ENCODE data around the gene TRUB1.

Gene TRUB1

DNA sequence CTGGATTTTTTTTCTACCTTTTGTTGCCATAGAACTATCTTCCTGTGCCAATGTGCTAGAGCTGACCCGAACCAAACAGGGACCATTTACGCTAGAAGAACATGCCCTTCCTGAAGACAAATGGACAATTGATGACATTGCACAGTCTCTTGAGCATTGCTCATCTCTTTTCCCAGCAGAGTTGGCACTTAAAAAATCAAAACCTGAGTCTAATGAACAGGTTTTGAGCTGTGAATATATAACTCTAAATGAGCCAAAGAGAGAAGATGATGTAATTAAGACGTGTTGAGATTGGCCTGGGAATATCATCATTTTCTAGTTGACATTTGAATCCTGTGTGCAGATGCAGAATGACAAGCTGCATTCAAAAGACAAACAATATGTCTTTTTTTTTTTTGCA lies 37.1 kb downstream of the TRUB1 start:
- DNase-seq (ENCODE audit: low spot score): no peak

DNA sequence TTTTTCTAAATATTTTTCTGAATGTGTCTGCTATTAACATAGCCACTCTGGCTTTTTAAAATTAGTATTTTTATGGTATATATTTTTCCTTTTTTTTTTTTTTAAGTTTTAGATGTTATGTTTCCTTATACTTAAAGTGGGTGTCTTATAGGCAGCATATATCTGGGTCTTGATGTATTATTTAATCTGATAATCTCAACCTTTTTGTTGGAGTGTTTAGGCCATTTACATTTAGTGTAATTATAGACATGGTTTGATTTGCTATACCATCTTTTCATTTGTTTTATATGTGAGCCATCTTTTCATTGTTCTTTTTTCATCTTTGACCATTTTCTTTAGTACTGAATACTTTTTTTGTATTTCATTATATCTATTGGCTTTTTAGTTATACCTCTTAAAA lies 45.0 kb downstream of the TRUB1 start:
- DNase-seq (ENCODE audit: low spot score): no peak

GRCh38 chr10:114987995-114988394 lies 50.0 kb downstream of the TRUB1 start:
- no peak for DNase-seq (ENCODE audit: low spot score)

DNA sequence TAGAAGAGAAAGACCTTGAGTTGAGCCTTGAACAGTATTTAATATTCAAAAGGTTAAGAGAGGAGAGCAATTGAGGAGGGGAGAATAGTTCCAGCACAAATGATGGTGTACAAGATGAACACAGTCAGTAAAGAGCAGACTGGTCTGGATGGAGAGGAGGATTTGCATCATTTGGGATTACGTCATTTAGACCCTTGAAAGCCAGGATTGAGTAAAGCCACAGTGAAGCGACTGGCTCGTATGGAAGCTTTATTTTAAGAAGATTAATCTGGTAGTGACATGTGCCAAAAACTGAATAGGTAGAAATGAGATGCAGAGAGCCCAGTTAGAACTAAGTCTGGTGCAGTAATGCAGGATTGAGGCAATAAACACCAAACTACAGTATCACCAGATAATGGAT lies 52.6 kb downstream of the TRUB1 start:
- DNase-seq (ENCODE audit: low spot score): no peak

DNA sequence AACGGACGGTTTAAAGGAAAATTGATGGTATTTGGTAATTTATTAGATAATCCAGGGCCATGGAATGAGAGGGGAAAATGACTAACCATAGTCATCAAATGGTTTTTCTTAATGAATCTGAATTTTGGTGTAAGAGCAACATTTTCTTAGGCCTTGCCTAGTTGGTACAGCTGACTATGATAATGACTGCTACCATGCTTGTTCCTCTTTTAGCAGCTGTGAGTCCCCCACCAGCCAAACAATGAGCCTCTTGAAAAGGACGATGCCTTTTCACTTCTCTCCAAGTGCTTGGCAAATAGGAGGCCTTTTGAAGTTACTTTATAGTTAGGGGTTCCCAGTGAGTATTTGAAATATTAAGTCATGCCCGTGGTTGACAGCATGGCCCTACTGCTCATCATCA lies 53.0 kb downstream of the TRUB1 start:
- DNase-seq (ENCODE audit: low spot score): no peak

DNA sequence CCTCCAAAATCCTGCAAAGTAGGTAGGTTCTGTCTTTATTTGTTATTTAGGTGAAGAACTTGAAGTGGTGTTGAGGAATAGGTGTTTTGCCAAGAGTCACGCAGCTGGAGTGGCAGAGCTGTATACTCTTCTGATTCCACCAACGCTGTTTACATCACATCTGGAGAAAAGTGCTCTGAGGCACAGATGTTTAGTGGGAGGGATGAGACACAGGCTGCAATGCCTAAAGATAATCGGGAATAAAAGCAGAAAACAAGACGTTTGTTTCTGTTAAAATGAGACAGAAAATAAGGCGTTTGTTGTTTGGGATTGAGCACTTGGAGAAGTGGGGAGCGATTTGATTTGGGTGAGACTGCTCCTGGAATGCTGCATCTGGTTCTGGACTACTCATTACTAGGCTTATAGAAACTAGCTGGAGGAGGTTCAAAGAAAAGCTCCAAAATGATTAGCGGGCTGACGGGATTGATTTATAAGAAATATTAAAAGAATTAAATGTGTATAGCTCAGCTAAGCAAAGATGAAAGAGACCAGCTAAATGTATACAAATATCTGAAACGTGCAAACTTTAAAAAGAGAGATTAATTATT lies 54.3 kb downstream of the TRUB1 start:
- DNase-seq (ENCODE audit: low spot score): no peak

DNA sequence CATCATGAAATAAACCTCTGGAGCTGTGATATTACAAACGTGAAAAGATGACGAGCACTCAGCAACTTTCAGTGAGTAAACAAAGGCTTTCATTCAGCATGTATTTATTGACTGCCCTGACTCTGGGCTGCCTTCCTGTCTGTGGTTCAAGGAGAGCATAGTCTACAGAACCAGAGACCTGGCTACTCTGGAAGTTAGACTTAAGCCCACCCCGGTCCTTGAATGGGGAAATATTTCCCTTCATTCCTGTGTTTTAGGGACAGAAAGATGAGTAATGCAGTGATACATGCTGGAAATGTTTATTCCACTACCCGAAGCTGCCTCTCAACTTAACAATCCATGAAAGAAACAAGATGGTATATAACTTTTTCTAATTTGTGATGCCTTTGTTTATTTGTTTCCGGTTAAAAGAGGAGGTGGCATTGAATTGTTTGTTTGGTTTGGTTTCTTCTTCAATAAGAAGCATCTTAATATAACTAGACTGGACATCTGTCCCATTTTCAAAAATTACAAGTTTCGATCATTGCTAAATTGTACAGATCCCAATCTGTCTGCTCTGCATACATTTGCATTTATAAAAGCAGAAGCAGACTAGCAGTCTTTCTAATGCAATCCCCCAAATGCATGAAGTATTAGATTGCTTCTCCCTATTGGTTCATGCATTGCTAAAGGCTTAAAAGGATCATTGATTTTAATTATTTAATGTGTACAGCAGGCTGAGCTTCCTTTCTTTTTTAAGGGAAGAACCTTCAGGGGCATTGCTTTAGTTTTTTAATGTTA lies 57.7 kb downstream of the TRUB1 start:
- DNase-seq (ENCODE audit: low spot score): no peak

DNA sequence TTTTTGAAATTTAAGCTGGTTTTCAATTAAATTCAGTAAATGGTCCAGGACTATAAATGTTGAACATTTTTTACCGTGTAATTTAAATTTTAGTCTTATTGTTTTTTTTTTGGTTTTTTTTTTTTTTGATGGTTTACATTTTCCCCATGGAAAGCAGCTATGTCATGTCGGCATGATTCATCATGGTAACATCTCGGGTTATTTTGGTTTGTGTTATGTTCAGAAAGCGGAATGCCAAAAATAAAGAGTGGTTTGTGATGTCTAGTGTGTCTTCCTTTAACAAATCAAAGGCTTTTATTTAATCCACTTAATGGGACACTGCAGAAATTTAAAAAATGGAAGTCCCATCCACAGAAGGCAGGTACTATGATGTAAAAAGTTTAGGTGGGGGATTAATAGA lies 58.5 kb downstream of the TRUB1 start:
- DNase-seq (ENCODE audit: low spot score): no peak

DNA sequence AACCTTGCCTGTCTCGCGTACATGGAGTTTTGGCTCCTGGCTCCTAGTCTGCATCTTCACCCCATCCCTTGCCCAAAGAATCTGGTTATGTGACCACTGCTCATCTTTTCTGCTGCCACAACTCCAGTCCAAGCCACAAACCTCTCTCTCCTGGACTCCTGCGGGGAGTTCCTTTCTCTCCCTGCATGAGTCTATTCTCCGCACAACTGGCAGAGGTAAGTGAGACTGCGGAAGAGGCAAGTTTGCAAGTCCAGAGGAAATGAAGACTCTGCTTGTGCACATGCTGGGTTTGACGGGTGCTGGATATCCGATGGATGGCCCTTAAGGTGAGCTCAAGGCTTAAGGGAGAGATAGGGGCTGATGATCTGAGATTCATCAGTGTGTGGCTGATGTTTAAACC lies 61.0 kb downstream of the TRUB1 start:
- DNase-seq (ENCODE audit: low spot score): no peak

DNA sequence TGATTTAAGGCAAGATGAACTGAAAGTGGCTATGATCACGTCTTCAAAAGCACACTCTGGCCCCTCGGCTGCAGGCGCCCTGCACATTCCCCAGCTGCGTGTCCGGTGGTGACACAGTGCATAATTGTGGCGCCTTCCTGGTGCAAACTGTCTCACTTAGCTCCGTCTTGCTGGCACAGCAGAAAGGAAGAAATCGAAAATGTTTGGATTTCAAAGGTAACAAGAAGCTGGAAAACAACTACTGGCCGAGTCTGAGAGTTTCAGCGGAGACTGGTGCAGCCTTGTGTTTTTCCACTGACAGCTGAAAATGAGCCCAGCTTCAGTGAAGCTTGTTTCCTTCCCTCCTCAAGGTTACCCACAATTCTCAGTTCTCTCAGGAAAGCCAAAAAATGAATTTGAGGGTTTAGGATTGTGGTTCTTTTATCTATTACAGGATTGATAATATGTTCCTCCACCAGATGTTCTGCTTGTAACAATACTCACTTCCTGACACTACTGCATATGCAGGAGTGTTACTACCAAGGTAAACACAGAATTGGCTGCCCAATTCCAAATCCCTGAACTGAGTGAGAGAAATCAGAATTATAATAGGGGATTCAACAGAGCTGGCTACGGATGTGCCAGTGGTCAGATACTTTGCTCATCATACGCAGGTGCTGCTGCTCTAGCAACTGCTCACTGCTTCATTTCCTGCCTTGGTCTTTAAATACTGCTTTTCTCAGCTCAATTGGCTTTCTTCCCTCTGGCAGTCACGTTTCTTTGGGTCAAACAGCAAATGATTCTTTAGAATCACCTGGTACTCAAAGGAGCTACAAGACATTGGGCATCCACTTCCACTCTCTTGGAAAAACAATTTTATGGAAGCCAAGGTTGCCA lies 63.7 kb downstream of the TRUB1 start:
- DNase-seq (ENCODE audit: low spot score): no peak

- no peak for DNase-seq (ENCODE audit: low spot score)
Measured at GRCh38 chr10:115003396-115003795, 65.4 kb downstream of the TRUB1 start.

DNA sequence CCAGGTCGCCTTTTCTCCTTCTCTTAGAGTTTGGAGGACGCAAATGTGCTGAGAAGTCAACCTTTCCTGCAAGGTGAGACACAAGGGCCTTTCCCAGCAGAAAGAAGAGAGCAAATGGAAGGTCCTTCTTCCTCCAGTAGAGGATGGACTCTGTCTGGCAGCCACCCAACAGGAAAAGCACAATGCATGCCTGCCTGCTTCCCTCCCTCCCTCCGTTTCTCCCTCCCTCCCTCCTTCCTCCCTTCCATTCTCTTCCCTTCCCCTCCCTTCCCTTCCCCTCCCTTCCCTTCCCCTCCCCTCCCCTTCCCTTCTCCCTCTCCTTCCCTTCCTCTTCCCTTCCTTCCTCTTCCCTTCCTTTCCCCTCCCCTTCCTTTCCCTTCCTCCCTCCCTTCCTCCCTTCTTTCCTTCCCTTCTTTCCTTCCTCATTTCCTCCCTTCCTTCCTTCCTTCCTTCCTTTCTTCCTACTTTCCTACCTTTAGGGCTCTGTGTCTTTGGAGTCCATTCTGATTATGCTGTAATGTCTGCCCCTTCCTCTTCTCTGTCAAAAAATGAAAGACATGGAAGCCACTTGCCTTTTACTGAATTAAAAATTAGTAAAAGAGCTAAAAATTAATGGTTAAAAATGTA lies 66.4 kb downstream of the TRUB1 start:
- no peak for DNase-seq (ENCODE audit: low spot score)

DNA sequence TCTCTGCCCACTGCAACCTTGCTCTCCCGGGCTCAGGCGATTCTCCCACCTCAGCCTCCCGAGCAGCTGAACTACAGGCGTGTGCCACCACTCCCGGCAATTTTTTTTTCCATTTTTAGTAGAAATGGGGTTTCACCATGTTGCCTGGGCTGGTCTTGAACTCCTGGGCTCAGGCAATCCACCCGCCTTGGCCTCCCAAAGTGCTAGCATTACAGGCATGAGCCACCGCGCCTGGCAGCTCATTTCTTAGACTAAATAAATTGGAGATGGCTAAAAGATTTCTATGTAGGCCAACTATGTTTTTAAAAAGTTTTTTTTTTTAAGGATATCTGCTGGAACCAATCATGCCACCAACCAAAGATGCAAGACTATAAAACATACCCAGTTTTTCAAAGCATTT lies 67.8 kb downstream of the TRUB1 start:
- no peak for DNase-seq (ENCODE audit: low spot score)

DNA sequence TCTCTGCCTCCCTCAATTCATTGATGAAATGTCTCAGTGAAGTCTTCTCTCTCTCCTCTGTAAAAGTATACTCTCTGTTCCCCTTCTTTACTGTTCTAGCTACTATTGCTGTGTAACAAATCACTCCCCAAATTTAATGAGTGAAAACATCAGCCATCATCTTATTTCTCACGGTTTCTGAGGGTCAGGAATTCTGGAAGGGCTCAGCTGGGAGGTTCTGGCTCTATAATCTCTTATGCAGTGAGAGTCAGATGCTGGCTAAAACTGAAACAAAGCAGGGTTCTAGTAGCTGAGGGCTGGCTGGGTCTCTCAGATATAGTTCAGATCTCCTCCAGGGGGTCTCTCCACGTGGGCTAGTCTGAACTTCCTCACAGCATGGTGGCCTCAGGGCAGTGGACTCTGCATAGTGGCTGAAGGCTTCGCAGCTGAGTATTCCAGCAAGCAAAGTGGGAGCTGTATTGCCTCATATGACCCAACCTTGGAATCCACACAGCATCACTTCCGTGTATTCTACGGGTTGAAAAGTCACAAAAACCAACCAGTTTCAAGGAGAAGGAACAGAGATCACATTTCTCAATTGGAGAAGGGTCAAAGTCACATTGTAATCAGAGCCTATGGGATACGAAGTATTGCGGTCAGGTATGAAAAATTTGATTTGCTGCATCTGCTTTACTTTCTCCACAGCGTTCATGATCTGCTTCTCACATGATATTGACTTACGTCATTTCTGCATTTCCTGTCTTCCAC lies 80.4 kb downstream of the TRUB1 start:
- no peak for DNase-seq (ENCODE audit: low spot score)

- no peak for DNase-seq (ENCODE audit: low spot score)
Measured at GRCh38 chr10:115020449-115020848, 82.5 kb downstream of the TRUB1 start.

DNA sequence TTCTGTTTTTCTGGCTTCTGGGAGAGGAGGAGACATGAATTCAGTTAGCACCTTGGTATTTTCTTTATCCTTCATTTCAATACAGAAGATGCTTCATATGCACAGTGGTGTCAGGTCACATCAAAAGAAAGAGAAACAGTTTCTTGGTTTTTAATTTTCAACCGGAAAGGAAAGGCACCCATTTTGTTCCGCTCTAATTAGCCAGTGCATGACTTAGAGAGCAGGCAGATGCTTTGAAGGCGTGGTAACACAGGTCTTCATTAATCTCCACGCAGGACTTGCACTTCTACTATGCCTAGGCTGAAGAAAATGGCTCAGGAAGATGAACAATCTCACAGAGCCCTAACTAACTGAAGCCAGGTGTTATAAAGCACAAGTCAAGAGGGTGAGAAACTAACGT lies 84.7 kb downstream of the TRUB1 start:
- DNase-seq (ENCODE audit: low spot score): no peak

GRCh38 chr10:115023715-115024114 lies 85.7 kb downstream of the TRUB1 start:
- no peak for DNase-seq (ENCODE audit: low spot score)

DNA sequence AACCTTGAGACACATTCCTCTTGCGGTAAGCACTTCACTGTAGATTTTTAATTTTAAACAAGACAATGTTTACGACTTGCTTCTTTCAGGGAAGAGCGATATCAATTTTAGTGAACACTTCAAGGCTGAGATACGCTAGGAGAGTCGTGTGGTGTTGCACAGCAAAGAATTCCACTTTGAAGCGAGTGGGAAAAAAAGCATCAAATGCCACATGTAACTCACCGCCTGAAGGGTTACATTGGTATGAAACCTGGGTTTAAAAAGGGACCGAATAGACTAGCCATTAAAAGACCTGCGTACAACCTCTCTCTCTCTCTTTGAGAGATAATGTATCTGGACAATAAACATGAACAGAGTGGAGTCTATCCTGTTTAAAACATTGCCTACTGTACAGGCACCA lies 86.4 kb downstream of the TRUB1 start:
- no peak for DNase-seq (ENCODE audit: low spot score)

- no peak for DNase-seq (ENCODE audit: low spot score)
Measured at GRCh38 chr10:115026056-115026745, 88.2 kb downstream of the TRUB1 start.

DNA sequence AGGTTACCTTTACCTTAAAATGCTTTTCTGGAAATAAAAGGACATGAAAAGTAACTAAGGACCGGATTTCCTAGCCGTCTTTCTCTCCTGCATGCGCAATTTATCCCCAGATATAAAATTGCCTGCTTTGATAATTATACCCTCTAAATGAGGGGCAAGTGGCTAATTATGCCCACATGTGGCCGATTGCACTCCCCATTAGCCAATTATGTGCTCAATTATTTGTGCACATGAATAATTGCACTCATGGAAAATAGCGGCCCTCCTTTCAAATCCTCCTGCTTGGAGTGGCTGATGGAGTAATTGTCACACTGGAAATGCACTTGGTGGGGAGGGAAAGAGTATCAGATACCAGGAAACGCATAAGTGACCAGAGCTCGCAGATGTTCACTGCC lies 88.7 kb downstream of the TRUB1 start:
- no peak for DNase-seq (ENCODE audit: low spot score)

All from left forelimb (tissue), 1 donor.